ACHN (cell line): ENCODE data around the gene PSMC3IP.

ENCODE experiments used
- DNase-seq: peaks from one replicate; pipeline ENCODE4 v3.0.0-alpha.2; 2015
- in situ Hi-C: cut with HindIII; loops from 2 replicates; pipeline ENCODE4 v1.10.0; 2017; ENCODE audit warnings: low sequenced_read_pairs, low pct_ligation_motif_present, low pct_unique_long_range_greater_than_20kb

PSMC3IP gene

GRCh38 chr17:42526031-42526444 lies 51.5 kb downstream of the PSMC3IP start:
- in situ Hi-C loops: loop anchor here (10.0 kb wide), 1 partner anchor 211 kb away; no protein-coding TSS in a partner anchor
- DNase-seq: no peak

- in situ Hi-C loops: loop anchor here (10.0 kb wide), 1 partner anchor 210 kb away; no protein-coding TSS in a partner anchor
- DNase-seq: no peak
Measured at GRCh38 chr17:42525221-42525620, 52.3 kb downstream of the PSMC3IP start.

GRCh38 chr17:42522798-42523278 lies 54.7 kb downstream of the PSMC3IP start:
- no peak for DNase-seq
- in situ Hi-C loops: loop anchor here (10.0 kb wide), 1 partner anchor 208 kb away; no protein-coding TSS in a partner anchor
